ENCODE results near the gene TRPM1.
A peak's percentile ranks its signal among the peaks of the same experiment; 100 is the strongest.

Gene TRPM1

GRCh38 chr15:31046759-31047359 lies 54.7 kb downstream of the TRPM1 start:
- no peak for DNase-seq

GRCh38 chr15:31045606-31046005 lies 55.9 kb downstream of the TRPM1 start:
- DNase-seq, result no peak

- no peak for DNase-seq
Observed at GRCh38 chr15:31042751-31043150, 58.8 kb downstream of the TRPM1 start.

- no peak for DNase-seq
Observed at GRCh38 chr15:31041610-31042009, 59.9 kb downstream of the TRPM1 start.

GRCh38 chr15:31040611-31041010 lies 60.9 kb downstream of the TRPM1 start:
- DNase-seq, result no peak

GRCh38 chr15:31039961-31040360 lies 61.6 kb downstream of the TRPM1 start:
- DNase-seq, result no peak

- DNase-seq, result no peak
Observed at GRCh38 chr15:31037731-31038477, 63.6 kb downstream of the TRPM1 start.

- no peak for DNase-seq
Observed at GRCh38 chr15:31036783-31037182, 64.7 kb downstream of the TRPM1 start.

- DNase-seq, result no peak
Observed at GRCh38 chr15:31035610-31036009, 65.9 kb downstream of the TRPM1 start.

GRCh38 chr15:31034152-31034551 lies 67.4 kb downstream of the TRPM1 start:
- DNase-seq, result peak; percentile 74

- no peak for DNase-seq
Observed at GRCh38 chr15:31032961-31033371, 68.6 kb downstream of the TRPM1 start.

GRCh38 chr15:31031471-31032067 lies 70.0 kb downstream of the TRPM1 start:
- DNase-seq, result no peak

- DNase-seq, result no peak
Observed at GRCh38 chr15:31027910-31028578, 73.5 kb downstream of the TRPM1 start.

- DNase-seq, result no peak
Observed at GRCh38 chr15:31025996-31026395, 75.5 kb downstream of the TRPM1 start.

GRCh38 chr15:31024979-31025378 lies 76.5 kb downstream of the TRPM1 start:
- DNase-seq, result peak; percentile 70

GRCh38 chr15:31024330-31024729 lies 77.2 kb downstream of the TRPM1 start:
- peak; percentile 98 for DNase-seq

- DNase-seq, result no peak
Observed at GRCh38 chr15:31023841-31024240, 77.7 kb downstream of the TRPM1 start.

GRCh38 chr15:31021067-31021665 lies 80.4 kb downstream of the TRPM1 start:
- no peak for DNase-seq

GRCh38 chr15:31020542-31020941 lies 81.0 kb downstream of the TRPM1 start:
- no peak for DNase-seq

- DNase-seq, result no peak
Observed at GRCh38 chr15:31019986-31020385, 81.5 kb downstream of the TRPM1 start.

GRCh38 chr15:31017311-31017710 lies 84.2 kb downstream of the TRPM1 start:
- no peak for DNase-seq

GRCh38 chr15:31016446-31016915 lies 85.0 kb downstream of the TRPM1 start:
- no peak for DNase-seq

GRCh38 chr15:31014608-31014925 lies 87.0 kb downstream of the TRPM1 start:
- no peak for DNase-seq
